Measurements from ENCODE around the gene SLC22A23.

DNA sequence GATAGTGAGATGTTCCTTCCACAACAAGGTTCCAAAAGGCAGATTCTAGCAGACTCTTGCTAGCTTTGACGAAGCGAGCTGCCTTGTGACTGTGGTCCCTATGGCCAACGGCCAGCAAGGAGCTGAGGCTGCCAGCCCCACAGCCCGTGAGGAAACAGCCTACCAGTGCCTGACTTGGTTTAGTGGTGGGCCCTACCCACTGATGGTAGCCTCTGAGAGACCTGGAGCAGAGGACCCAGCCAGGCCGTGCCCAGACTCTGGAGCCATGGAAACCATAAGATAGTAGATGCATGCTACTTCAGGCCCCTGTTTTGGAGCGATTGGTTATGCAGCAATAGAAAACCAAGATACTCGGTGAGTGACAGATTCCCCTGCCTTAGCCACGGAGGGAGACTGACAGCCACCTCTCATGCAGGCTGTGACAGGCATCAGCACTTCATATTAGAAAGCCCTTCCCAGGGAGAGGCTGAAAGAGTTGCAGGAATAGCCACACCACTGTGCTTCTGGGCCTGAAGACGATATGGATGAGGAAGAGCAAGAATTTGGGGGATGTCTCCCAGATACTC, 178.9 kb downstream of the SLC22A23 start:
- no peak for TF ChIP-seq POLR2AphosphoS5 (IDR thresholded peaks at IDR 0.05; ENCODE audit: borderline replicate concordance, low read depth, low read length)
- no peak for TF ChIP-seq EZH2 (IDR thresholded peaks at IDR 0.05)
- no peak for TF ChIP-seq FOXP2 (optimal IDR thresholded peaks at IDR 0.05; ENCODE audit: control extremely low read depth, extremely low read length, insufficient read depth)

Measured in SK-N-MC (cell line).